Naive B cell (primary cell): Measurements from ENCODE around the gene BRD1. TPM values are rescaled to one million over a fixed set of nuclear protein-coding genes. Genes with fewer than 3 reads are reported as not detected.
"Not testable (repeated sequence)": the region's sequence is repeated elsewhere in the genome, so short reads cannot be mapped to it uniquely, and the experiment has no call there.

Experiments
- ATAC-seq, 2 donors: fragments of 150-1000 bp; cut with Tn5 transposase; 2 replicates each; pipeline ENCODE4 v1.10.0; 2021; ENCODE audit warnings: low read depth in 2 of 2, mild to moderate bottlenecking in 2 of 2, moderate library complexity in 2 of 2
- DNase-seq: peaks from one replicate; pipeline ENCODE4 v3.0.0; 2022
- H3K27ac Mint-ChIP-seq, 6 donors: one replicate each; pipeline ENCODE4 v1.8.0; 2020 to 2022; ENCODE audit warnings: mild to moderate bottlenecking in 6 of 6, mixed read lengths in 6 of 6, moderate library complexity in 5 of 6, inconsistent platforms in 2 of 6
- H3K27me3 Mint-ChIP-seq, 3 donors: one replicate each; pipeline ENCODE4 v1.8.0; 2021 to 2022; ENCODE audit warnings: mixed read lengths in 3 of 3, mild to moderate bottlenecking in 1 of 3
- H3K36me3 Mint-ChIP-seq, 2 donors: one replicate each; pipeline ENCODE4 v1.8.0; 2020 to 2022; ENCODE audit warnings: mixed read lengths in 2 of 2, inconsistent platforms in 1 of 2, mild to moderate bottlenecking in 1 of 2
- H3K4me1 Mint-ChIP-seq, 3 donors: one replicate each; pipeline ENCODE4 v1.8.0; 2020 to 2022; ENCODE audit warnings: mixed read lengths in 3 of 3, inconsistent platforms in 1 of 3, mild to moderate bottlenecking in 1 of 3, moderate library complexity in 1 of 3
- H3K4me3 Mint-ChIP-seq, 8 donors: one replicate each; pipeline ENCODE4 v1.8.0; 2020 to 2022; ENCODE audit warnings: mild to moderate bottlenecking in 8 of 8, mixed read lengths in 8 of 8, moderate library complexity in 8 of 8, inconsistent platforms in 2 of 8
- H3K9me3 Mint-ChIP-seq, 7 donors: one replicate each; pipeline ENCODE4 v1.8.0; 2020 to 2022; ENCODE audit warnings: mixed read lengths in 7 of 7, mild to moderate bottlenecking in 5 of 7, inconsistent platforms in 2 of 7, moderate library complexity in 1 of 7
- polyA plus RNA-seq, 6 donors: library from polyadenylated mRNA; unstranded; fragments of 300-500 nt; fragmentation: Illumina TruSeq; gene quantifications; one replicate each; pipeline ENCODE4 v1.2.3, GENCODE V29; 2021; ENCODE audit warnings: low read depth in 6 of 6

BRD1 gene
- polyA plus RNA-seq, 6 donors from 2014 or later: 0.23 to 3.0 (median 1.8) TPM

DNA sequence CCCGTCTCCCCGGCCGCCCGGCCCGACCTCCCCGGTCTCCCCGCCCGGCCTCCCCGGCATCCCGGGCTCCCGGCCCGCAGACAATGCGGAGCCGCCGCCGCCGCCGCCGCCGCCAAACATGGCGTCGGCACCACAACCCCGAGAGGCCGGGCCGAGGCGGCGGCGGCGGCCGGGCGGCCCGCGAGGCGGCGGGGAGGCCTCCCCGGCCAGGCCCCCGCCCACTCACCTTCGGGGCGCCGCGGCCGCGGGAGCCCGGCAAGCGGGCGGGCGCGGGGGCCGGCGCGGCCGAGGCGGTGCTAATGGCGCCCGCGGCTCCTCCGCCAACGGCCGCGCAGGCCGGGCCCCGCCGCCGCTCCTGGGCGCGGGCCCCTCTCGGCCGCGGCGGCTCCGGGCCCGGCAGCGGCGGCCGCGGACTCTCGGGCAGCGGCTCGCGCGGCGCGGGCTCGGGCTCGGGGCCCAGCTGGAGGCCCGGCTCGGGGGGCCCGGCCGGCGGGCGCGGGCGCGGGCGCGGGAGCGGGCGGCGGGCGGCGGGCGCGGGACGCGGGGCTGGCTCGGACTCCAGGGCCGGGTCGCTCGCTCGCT lies 311 bp downstream of the BRD1 start:
- no peaks in the 10 kb centered on the region for H3K27me3 Mint-ChIP-seq
- H3K27ac Mint-ChIP-seq: peak overlapping the region in 1 of 6 donors; percentile 51
- ATAC-seq (peak; percentile 29 to 46), DNase-seq (no peak)
- peaks cover 9 to 13% of the 10 kb centered on the region in 2 donors for H3K36me3 Mint-ChIP-seq
- no peaks in the 10 kb centered on the region for H3K9me3 Mint-ChIP-seq
- peak overlapping the region in 6 of 8 donors; percentile 42 to 88 (median 56) for H3K4me3 Mint-ChIP-seq
- H3K4me1 Mint-ChIP-seq: peaks cover 36 to 53% (median 42%) of the 10 kb centered on the region in 3 donors

DNA sequence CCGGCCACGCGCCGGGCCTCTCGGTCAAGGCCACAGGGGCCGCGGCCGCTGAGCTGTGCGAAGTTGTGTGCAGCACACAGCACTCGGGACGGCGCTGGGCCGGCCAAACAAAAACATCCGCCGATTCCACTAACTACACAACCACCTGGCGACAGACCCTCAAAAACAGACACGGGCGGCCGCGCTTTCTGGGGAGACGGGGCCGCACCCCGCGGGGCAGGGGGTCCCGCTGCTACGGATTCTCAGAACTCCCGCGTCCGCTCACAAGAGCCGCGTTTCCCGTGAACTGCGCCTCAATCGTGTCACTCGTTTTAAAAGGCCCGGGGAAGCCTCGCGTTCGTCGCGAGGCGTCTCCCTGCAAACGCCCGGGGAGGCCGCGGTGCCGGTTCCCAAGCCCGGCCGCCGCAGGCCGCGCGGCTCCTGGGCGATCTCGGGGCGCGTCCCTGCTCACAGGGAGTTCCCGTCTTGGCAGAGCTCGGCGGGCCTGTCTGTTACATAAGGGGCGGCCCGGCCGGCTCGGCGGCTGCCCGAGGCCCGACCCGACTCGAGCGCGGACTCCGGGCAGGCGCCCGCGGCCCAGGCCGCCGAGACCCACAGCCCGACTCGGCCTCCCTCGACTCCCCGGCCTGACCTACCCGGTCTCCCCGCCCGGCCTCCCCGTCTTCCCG lies 936 bp downstream of the BRD1 start:
- H3K27ac Mint-ChIP-seq: peak overlapping the region in 4 of 6 donors; percentile 71 to 91 (median 86)
- DNase-seq (peak; percentile 42), ATAC-seq (peak; percentile 45 to 55)
- H3K27me3 Mint-ChIP-seq: no peaks in the 10 kb centered on the region
- H3K4me3 Mint-ChIP-seq: peak overlapping the region; percentile 78 to 92 (median 86)
- H3K9me3 Mint-ChIP-seq: no peaks in the 10 kb centered on the region
- H3K4me1 Mint-ChIP-seq: peaks cover 36 to 54% (median 42%) of the 10 kb centered on the region in 3 donors
- H3K36me3 Mint-ChIP-seq: peaks cover 9 to 13% of the 10 kb centered on the region in 2 donors

DNA sequence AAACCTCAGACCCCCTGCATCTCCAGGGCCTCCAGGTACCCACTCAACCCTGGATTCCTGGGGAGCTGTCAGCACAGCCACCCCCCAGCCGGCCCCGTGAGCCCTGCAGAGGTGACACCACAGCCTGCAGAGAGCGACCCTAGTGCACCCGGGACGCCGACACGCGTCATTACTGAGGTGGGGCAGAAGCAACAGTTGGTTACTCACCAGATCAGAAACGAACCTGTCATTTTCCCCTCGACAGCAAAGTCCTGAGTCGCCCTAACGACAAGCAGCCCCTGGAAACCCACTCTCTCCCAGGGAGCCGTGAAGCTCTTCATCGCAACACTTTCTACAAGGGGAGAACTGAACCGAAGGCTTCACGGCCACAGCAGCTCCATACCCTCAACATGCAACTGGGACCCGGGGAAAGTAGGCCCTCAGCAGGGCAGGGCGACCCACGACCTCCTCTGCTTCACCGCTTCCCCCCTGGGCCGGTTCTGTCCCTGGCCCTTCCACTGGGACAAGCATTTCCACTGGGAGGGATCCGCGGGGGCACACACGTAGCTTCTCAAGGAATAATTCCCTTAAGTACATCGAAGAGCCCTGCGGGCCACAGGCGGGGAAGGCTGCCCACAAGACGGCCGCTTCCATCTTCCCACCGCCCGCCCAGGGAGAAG lies 1.6 kb downstream of the BRD1 start:
- Mint-ChIP-seq H3K36me3 (peaks cover 9 to 13% of the 10 kb centered on the region in 2 donors), H3K4me3 (peak overlapping the region; percentile 78 to 92 (median 86)), H3K27me3 (no peaks in the 10 kb centered on the region), H3K9me3 (no peaks in the 10 kb centered on the region), H3K4me1 (peaks cover 36 to 61% (median 44%) of the 10 kb centered on the region in 3 donors), H3K27ac (peak overlapping the region; percentile 14 to 87 (median 80))
- DNase-seq (no peak), ATAC-seq (peak in 1 of 2 donors; percentile 23)

DNA sequence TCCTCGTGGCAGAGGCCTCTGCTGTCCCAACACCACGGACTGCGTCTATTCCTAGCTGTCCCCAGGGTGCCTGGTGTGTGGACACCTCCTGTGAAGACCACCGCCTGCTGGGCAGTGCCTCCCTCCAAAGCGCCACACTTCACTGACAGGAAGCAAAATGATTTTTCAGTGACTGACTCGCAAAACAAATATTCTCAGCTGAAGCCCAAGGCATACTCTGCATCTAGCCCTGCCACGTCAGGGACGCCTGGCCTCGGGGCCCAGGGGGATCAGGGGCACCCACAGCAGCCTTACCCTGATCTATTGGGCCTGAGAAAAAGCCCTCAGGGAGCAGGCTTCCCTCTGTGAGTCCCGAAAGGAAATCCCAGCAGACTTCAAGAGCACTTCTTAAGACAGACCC lies 2.2 kb downstream of the BRD1 start:
- ATAC-seq (no peak), DNase-seq (no peak)
- H3K4me3 Mint-ChIP-seq: peak overlapping the region; percentile 78 to 92 (median 86)
- H3K36me3 Mint-ChIP-seq: peaks cover 9 to 13% of the 10 kb centered on the region in 2 donors
- no peaks in the 10 kb centered on the region for H3K9me3 Mint-ChIP-seq
- H3K27ac Mint-ChIP-seq: peak overlapping the region; percentile 14 to 86 (median 70)
- H3K4me1 Mint-ChIP-seq: peaks cover 38 to 67% (median 50%) of the 10 kb centered on the region in 3 donors
- no peaks in the 10 kb centered on the region for H3K27me3 Mint-ChIP-seq

DNA sequence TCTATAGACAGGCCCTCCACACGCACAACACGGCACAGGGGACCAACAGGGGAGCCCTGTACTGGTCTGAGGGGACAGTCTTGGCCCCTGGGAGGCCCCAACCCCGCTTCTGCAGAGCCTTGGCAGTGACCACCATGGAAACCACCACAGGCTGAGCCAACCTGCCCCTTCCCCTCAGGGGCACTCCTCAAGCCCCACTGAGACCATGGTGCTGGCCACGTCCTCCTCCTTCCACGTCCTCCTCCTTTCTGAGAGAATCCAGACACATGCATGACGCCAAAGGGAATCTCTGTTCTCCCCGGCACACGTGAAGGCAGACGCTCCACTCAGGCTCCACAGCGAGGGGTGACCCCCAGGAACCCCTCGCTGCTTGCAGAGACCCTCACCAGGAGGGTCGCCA lies 2.7 kb downstream of the BRD1 start:
- H3K4me1 Mint-ChIP-seq: peaks cover 41 to 67% (median 49%) of the 10 kb centered on the region in 3 donors
- peak overlapping the region; percentile 19 to 91 (median 76) for H3K4me3 Mint-ChIP-seq
- no peaks in the 10 kb centered on the region for H3K27me3 Mint-ChIP-seq
- no peak for ATAC-seq
- H3K27ac Mint-ChIP-seq: peak overlapping the region in 2 of 6 donors; percentile 49 to 85
- no peaks in the 10 kb centered on the region for H3K9me3 Mint-ChIP-seq
- no peak for DNase-seq
- peaks cover 9 to 13% of the 10 kb centered on the region in 2 donors for H3K36me3 Mint-ChIP-seq

DNA sequence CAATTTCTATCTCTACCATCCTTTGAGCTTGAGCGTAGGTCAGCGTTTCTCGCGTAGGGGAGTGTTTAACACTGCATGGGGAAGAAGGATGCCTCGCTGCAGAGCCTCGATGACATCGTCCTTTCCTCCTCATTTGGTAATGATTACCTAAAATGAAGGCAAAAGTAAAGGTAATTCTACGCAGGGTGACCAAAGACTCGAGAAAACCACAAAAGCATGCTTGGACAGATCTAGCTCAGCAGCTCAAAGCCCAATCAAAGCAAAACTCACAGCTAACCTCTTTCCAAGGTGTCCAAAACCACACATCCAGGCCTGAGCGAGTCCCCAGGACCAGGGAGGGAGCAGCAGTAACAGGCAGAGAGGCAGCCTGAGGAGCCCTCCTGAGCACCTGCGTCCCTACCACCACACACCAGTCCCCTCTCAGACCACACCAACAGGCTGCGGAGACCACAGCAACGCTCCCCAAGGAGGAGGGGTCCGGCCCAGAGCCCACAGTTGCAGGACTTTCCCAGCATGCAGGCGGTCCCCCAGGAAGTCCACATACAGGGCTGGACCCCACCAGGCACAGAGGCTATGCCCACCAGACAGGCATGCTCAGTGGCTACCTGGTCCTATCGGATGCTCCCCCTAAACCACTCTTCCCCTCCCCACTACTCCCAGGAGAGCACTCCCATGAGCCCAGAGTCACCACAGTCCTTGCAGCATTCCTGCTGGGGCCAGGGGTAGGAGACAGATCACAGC lies 3.3 kb downstream of the BRD1 start:
- no peaks in the 10 kb centered on the region for H3K27me3 Mint-ChIP-seq
- DNase-seq (no peak), ATAC-seq (no peak)
- H3K4me1 Mint-ChIP-seq: peaks cover 35 to 61% (median 46%) of the 10 kb centered on the region in 3 donors
- peak overlapping the region in 2 of 6 donors; percentile 37 to 58 for H3K27ac Mint-ChIP-seq
- H3K36me3 Mint-ChIP-seq: peaks cover 9 to 13% of the 10 kb centered on the region in 2 donors
- H3K4me3 Mint-ChIP-seq: peak overlapping the region in 7 of 8 donors; percentile 6 to 88 (median 64)
- no peaks in the 10 kb centered on the region for H3K9me3 Mint-ChIP-seq

DNA sequence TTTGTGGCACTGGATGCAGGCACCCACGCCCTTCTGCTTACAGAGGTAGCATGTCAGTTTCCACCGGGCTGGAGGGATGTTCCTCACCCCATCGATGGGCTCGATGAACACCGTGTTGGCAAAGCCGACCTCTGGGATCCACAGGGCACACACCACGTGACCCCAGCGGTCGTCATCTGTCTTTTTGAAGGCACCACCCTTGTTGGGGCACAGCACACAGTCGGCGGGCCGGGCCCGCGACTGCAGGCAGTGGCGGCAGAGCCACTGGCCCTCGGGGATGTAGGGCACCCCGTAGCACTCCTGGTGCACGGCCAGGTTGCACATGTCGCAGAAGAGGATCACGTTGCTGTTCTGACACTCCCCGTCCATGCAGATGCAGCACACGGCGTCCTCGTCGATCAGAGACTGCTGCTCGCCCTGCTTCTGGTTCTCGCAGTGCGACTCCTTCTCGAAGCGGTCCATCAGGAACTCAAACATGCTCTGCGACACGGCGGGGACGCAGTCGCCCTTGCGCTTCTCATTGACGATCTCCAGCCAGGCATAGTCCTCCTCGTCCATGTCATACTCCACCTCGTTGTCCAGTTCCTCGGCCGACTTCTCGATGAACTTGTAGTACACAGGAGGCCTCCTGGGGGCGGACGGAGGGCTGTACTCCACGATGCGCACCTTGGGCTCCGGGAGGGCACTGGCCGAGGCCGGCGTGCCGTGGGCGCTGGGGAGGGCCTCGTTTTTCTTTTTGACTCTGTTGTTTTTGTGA lies 4.2 kb downstream of the BRD1 start:
- H3K36me3 Mint-ChIP-seq: peaks cover 9 to 19% of the 10 kb centered on the region in 2 donors

DNA sequence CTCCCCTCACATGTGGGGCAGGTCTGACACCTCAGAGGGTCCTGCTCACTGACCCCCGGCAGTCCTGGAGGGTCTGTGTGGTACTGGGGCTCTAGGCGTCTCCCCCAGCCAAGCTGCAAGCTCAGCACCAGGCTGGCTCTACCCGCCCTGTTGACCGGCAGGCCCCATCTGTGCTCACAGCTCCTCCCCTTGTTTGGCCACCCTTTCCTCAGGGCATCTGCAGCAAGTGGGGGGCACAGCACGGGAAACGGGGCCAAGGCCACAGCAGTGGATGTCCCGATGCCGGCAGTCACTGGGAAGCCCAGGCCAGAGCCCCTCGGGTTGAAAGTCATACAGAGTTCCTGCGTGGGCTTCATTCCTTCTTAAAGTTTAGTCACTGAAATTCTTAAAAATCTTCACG lies 5.9 kb downstream of the BRD1 start:
- peak overlapping the region in 2 of 8 donors; percentile 29 to 47 for H3K4me3 Mint-ChIP-seq

More for the DNA sequence above, 4.2 kb downstream of the BRD1 start:
- DNase-seq (no peak), ATAC-seq (no peak)
- no peaks in the 10 kb centered on the region for H3K27me3 Mint-ChIP-seq
- H3K27ac Mint-ChIP-seq: no peak overlapping the region
- peaks cover 38 to 65% (median 49%) of the 10 kb centered on the region in 3 donors for H3K4me1 Mint-ChIP-seq
- H3K4me3 Mint-ChIP-seq: no peak overlapping the region
- H3K9me3 Mint-ChIP-seq: no peaks in the 10 kb centered on the region

DNA sequence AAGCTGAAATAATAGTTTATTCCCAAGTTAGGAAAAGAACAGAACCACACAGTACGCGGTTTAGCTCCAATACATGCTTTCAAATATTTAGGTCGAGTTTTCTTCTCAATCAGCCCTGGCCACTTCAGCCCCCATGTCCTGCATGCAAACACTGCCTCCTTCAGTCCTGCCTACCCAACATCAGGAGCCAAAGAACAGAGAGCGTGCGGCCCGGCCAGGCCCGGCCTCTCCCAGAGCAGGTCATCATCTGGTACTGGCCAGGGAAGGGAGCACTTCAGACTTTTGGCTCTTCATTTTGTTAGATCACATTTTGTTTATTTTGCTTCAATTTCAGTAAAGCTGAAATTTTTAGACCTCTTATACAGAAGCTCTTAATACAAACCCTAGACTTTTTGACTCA lies 6.7 kb downstream of the BRD1 start:
- Mint-ChIP-seq H3K27me3 (no peaks in the 10 kb centered on the region), H3K9me3 (no peaks in the 10 kb centered on the region), H3K27ac (peak overlapping the region in 1 of 6 donors; percentile 57), H3K4me1 (peaks cover 43 to 75% (median 68%) of the 10 kb centered on the region in 3 donors), H3K36me3 (peaks cover 9 to 28% of the 10 kb centered on the region in 2 donors), H3K4me3 (no peak overlapping the region)
- no peak for ATAC-seq
- no peak for DNase-seq

More for the DNA sequence above, 5.9 kb downstream of the BRD1 start:
- H3K9me3 Mint-ChIP-seq, DNase-seq, H3K27me3 Mint-ChIP-seq, ATAC-seq: not testable (repeated sequence)
- Mint-ChIP-seq H3K36me3 (peaks cover 9 to 27% of the 10 kb centered on the region in 2 donors), H3K27ac (peak overlapping the region in 1 of 6 donors; percentile 38), H3K4me1 (peaks cover 46 to 78% (median 65%) of the 10 kb centered on the region in 3 donors)

DNA sequence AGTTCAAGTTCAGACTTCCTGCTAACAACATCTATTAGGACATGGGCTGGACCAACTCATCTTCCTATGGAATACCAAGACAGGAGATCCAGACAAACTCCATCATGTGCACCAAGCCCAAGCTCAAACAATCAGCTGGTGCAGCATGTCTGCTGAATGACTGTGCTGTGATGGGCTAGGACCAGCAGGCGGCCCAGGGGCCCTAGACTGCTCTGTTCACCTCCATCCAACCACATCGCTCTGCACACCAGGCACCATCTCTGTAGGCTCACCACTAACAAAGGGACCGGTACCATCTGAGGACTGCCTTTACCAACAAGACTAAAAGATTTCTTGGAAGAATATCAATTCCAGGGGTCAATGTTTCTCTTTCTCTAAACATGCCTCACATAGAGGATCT lies 10.3 kb downstream of the BRD1 start:
- H3K4me1 Mint-ChIP-seq: peaks cover 27 to 70% (median 65%) of the 10 kb centered on the region in 3 donors
- peak overlapping the region in 1 of 6 donors; percentile 79 for H3K27ac Mint-ChIP-seq
- ATAC-seq (no peak), DNase-seq (no peak)
- H3K9me3 Mint-ChIP-seq: no peaks in the 10 kb centered on the region
- peak overlapping the region in 1 of 8 donors; percentile 51 for H3K4me3 Mint-ChIP-seq
- peaks cover 0 to 15% of the 10 kb centered on the region in 2 donors for H3K36me3 Mint-ChIP-seq
- H3K27me3 Mint-ChIP-seq: no peaks in the 10 kb centered on the region

DNA sequence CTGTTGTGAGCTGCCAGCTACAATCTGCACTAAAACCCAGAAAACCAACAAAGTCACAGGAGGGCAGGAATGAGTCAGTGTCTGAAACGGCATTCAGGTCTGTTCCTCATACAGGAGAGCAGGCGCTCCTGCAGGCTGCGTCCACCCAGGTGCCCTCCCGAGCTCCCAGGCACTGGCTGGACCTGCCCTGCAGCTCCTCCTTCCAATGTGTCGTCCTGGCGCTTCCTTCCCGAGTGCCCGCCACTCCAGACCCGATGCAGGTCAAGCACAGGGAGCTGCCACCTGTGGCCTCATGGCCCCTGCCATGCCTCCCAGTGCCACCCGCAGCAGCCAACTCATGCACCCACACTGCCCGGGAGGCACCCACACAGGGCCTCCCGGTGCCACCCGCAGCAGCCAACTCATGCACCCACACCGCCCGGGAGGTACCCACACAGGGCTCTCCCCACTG lies 12.0 kb downstream of the BRD1 start:
- Mint-ChIP-seq H3K9me3 (no peaks in the 10 kb centered on the region), H3K27ac (peak overlapping the region in 1 of 6 donors; percentile 36), H3K4me3 (no peak overlapping the region), H3K27me3 (no peaks in the 10 kb centered on the region), H3K4me1 (peaks cover 37 to 79% (median 66%) of the 10 kb centered on the region in 3 donors), H3K36me3 (peaks cover 5 to 15% of the 10 kb centered on the region in 2 donors)
- DNase-seq (no peak), ATAC-seq (no peak)

DNA sequence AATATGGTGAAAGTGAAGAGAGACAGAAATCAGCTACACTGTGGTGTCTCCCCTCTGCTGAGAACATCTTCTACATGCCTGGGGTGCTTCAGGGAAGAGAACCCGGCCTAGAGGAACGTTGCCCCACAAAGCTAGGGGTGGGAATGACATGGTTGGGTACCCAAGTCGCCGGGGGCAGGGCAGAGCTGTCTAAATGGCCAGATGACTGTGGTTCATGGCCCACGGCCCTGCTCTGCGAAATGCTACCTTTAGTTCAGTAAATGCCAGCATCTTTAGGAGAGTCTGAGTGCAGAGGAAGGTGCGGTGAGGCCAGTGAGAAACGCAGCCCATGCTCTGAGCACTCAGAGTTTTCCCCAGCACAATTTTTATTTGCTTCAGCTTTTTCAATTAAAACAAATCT lies 12.8 kb downstream of the BRD1 start:
- Mint-ChIP-seq H3K4me1 (peaks cover 38 to 81% (median 68%) of the 10 kb centered on the region in 3 donors), H3K36me3 (peaks cover 7 to 15% of the 10 kb centered on the region in 2 donors), H3K27ac (peak overlapping the region in 2 of 6 donors; percentile 11 to 36)

More for the DNA sequence above, 12.8 kb downstream of the BRD1 start:
- H3K4me3 Mint-ChIP-seq: peak overlapping the region in 2 of 8 donors; percentile 5 to 6
- no peaks in the 10 kb centered on the region for H3K27me3 Mint-ChIP-seq
- no peaks in the 10 kb centered on the region for H3K9me3 Mint-ChIP-seq
- no peak for DNase-seq
- ATAC-seq: no peak
